Measurements from ENCODE around the gene TCHH. TPM values are rescaled to one million over a fixed set of nuclear protein-coding genes. Genes with fewer than 3 reads are reported as not detected.

TCHH gene
- total RNA-seq, 2 donors from 2014 or later, result 0.05 TPM; not detected in 1

DNA sequence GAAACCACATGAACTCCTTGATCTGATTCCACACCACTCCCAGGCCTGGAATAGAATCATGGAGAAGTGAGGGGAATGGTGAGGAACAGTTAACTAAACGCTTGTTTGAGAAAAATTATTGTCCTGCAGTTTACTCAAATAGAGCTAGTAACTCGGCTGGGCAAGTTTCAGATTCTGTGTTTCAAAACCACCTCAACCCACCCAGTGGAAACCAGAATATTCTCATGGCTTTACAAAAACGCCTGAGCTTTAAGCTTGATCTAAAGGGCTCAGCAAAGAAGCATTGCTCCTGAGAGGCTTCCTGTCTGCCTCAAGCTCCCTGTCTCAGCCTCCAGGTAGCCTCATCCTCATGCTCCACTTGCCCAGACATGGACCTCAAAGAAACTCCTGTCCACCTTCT is 42.9 kb downstream of the TCHH start:
- Mint-ChIP-seq H3K27ac (no peak overlapping the region), H3K4me1 (ENCODE audit: low read depth) (no peaks in the 10 kb centered on the region), H3K27me3 (ENCODE audit: low read depth) (peaks cover 49% of the 10 kb centered on the region), H3K4me3 (no peak overlapping the region), H3K36me3 (ENCODE audit: insufficient read depth in 2 of 2) (no peaks in the 10 kb centered on the region), H3K9me3 (no peaks in the 10 kb centered on the region)
- ATAC-seq (replicated peaks in 1 of 2), result no peak
- no peak for DNase-seq

DNA sequence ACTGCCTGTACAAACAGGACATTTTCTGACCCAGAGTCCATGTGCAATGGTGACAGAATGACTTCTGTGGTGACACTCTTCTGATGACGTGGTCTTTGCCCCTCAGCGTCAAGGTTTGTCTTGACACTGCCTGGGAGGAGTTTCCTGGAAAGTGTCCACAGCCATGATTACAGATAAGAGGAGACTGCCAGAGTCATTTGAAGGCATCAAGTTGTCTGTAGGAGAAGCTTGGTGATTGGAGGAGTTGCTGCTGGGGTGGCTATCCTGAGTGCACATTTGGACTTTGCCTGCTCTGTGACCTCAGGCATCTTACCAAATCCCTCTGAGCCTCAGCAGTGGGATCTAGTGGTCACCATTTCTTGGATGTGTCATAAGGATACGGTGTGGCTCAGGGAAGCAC is 44.1 kb downstream of the TCHH start:
- no peak for ATAC-seq (replicated peaks in 1 of 2)
- no peak for DNase-seq
- Mint-ChIP-seq H3K9me3 (no peaks in the 10 kb centered on the region), H3K4me1 (ENCODE audit: low read depth) (no peaks in the 10 kb centered on the region), H3K27me3 (ENCODE audit: low read depth) (peaks cover 50% of the 10 kb centered on the region), H3K4me3 (no peak overlapping the region), H3K27ac (no peak overlapping the region), H3K36me3 (ENCODE audit: insufficient read depth in 2 of 2) (no peaks in the 10 kb centered on the region)

GRCh38 chr1:152067929-152068328 is 47.3 kb downstream of the TCHH start:
- DNase-seq (no peak), ATAC-seq (replicated peaks in 1 of 2) (no peak)
- Mint-ChIP-seq H3K4me1 (ENCODE audit: low read depth) (no peaks in the 10 kb centered on the region), H3K27ac (no peak overlapping the region), H3K9me3 (no peaks in the 10 kb centered on the region), H3K27me3 (ENCODE audit: low read depth) (peaks cover 37% of the 10 kb centered on the region), H3K4me3 (no peak overlapping the region), H3K36me3 (ENCODE audit: insufficient read depth in 2 of 2) (no peaks in the 10 kb centered on the region)

GRCh38 chr1:152067150-152067549 is 48.1 kb downstream of the TCHH start:
- Mint-ChIP-seq H3K9me3 (no peaks in the 10 kb centered on the region), H3K4me3 (no peak overlapping the region), H3K27me3 (ENCODE audit: low read depth) (peaks cover 37% of the 10 kb centered on the region), H3K27ac (no peak overlapping the region), H3K36me3 (ENCODE audit: insufficient read depth in 2 of 2) (no peaks in the 10 kb centered on the region), H3K4me1 (ENCODE audit: low read depth) (no peaks in the 10 kb centered on the region)
- ATAC-seq (replicated peaks in 1 of 2) (no peak), DNase-seq (no peak)

GRCh38 chr1:152061952-152062351 is 53.3 kb downstream of the TCHH start:
- H3K4me3 Mint-ChIP-seq, result no peak overlapping the region
- no peak for DNase-seq
- peaks cover 29% of the 10 kb centered on the region for H3K27me3 Mint-ChIP-seq (ENCODE audit: low read depth)
- ATAC-seq (replicated peaks in 1 of 2), result no peak
- H3K27ac Mint-ChIP-seq, result no peak overlapping the region
- H3K4me1 Mint-ChIP-seq (ENCODE audit: low read depth), result no peaks in the 10 kb centered on the region
- H3K9me3 Mint-ChIP-seq, result no peaks in the 10 kb centered on the region
- H3K36me3 Mint-ChIP-seq (ENCODE audit: insufficient read depth in 2 of 2), result no peaks in the 10 kb centered on the region

Other genes starting within 250 kb of the TCHH start
- gene THEM4, start 205.9 kb downstream of the TCHH start, total RNA-seq, result 10 to 100 TPM; 40.5 to 41.5 TPM
- 100 to 1,000 TPM in 1 of 2 donors, 10 to 100 TPM in 1; 76.6 to 138 TPM for gene S100A10, start 121.6 kb downstream of the TCHH start, total RNA-seq
- gene S100A11, start 78.4 kb downstream of the TCHH start, total RNA-seq, result 100 to 1,000 TPM; 252 to 355 TPM
- not detected for gene TCHHL1, start 26.4 kb downstream of the TCHH start, total RNA-seq
- gene RPTN, start 43.8 kb upstream of the TCHH start, total RNA-seq, result not detected
- gene HRNR, start 108.7 kb upstream of the TCHH start, total RNA-seq, result not detected
- gene FLG, start 209.8 kb upstream of the TCHH start, total RNA-seq, result not detected
- not detected for gene FLG2, start 244.6 kb upstream of the TCHH start, total RNA-seq

Data from activated T-cell treated with anti-CD3 and anti-CD28 coated beads, Interleukin-2, amount 50 U/mL, for 72 hours (primary cell).